Loucy (cell line): ENCODE results near the gene SAGE1.
"Not testable (repeated sequence)": the region's sequence is repeated elsewhere in the genome, so short reads cannot be mapped to it uniquely, and the experiment has no call there.

Experiments used
- H2AFZ ChIP-seq: fragments of 200-600 bp; sonication (generic); 2 replicates; pipeline ENCODE4 v1.6.0; 2016; ENCODE audit warnings: antibody characterized with exemption, mild to moderate bottlenecking, low read length, moderate library complexity
- H3F3A ChIP-seq: fragments of 200-600 bp; 2 replicates; pipeline ENCODE4 v1.6.0; 2016; ENCODE audit warnings: antibody characterized with exemption, low read depth, mild to moderate bottlenecking
- H3K27me3 ChIP-seq: fragments of 200-600 bp; sonication (generic); 2 replicates; pipeline ENCODE4 v1.6.1; 2014; ENCODE audit warnings: low read length, mild to moderate bottlenecking; ENCODE audit not compliant: insufficient read depth, poor library complexity, severe bottlenecking
- H3K36me3 ChIP-seq: fragments of 200-600 bp; sonication (generic); 2 replicates; pipeline ENCODE4 v1.6.1; 2016; ENCODE audit warnings: low read length; ENCODE audit not compliant: insufficient read depth
- H3K4me1 ChIP-seq: fragments of 200-600 bp; sonication (generic); 2 replicates; pipeline ENCODE4 v1.5.1; 2014; ENCODE audit warnings: low read length, mild to moderate bottlenecking; ENCODE audit not compliant: insufficient read depth, poor library complexity, severe bottlenecking
- H3K4me2 ChIP-seq: fragments of 200-600 bp; sonication (generic); 2 replicates; pipeline ENCODE4 v1.6.0; 2014; ENCODE audit warnings: antibody characterized with exemption, low read length, low read depth, mild to moderate bottlenecking; ENCODE audit not compliant: poor library complexity, severe bottlenecking
- H3K4me3 ChIP-seq: fragments of 200-600 bp; sonication (generic); 2 replicates; pipeline ENCODE4 v1.5.1; 2014; ENCODE audit warnings: low read length, mild to moderate bottlenecking, mixed read lengths; ENCODE audit not compliant: poor library complexity, severe bottlenecking
- H3K79me2 ChIP-seq: fragments of 200-600 bp; sonication (generic); 2 replicates; pipeline ENCODE4 v1.6.1; 2014; ENCODE audit warnings: low read length; ENCODE audit not compliant: insufficient read depth
- H3K9ac ChIP-seq: fragments of 200-600 bp; sonication (generic); 2 replicates; pipeline ENCODE4 v1.6.0; 2014; ENCODE audit warnings: mild to moderate bottlenecking, low read depth, low read length, moderate library complexity; ENCODE audit not compliant: poor library complexity, severe bottlenecking
- H3K9me2 ChIP-seq: fragments of 200-600 bp; sonication (generic); replicated peaks from 2 replicates; pipeline ENCODE4 v1.6.1; 2016; ENCODE audit warnings: low read depth, low read length, mixed read lengths
- H3K9me3 ChIP-seq: fragments of 200-600 bp; sonication (generic); 2 replicates; pipeline ENCODE4 v1.6.1; 2014; ENCODE audit warnings: mild to moderate bottlenecking, antibody characterized with exemption, low read length, low read depth; ENCODE audit not compliant: insufficient read depth
- H4K20me1 ChIP-seq: fragments of 200-600 bp; sonication (generic); 2 replicates; pipeline ENCODE4 v1.6.0; 2014; ENCODE audit warnings: antibody characterized with exemption, low read length, mild to moderate bottlenecking; ENCODE audit not compliant: insufficient read depth, poor library complexity, severe bottlenecking
- CTCF ChIP-seq: fragments of 200-600 bp; sonication (generic); conservative IDR thresholded peaks from 2 replicates; pipeline ENCODE4 v1.5.1; 2014; ENCODE audit warnings: mild to moderate bottlenecking, antibody characterized with exemption, low read length
- EZH2phosphoT487 ChIP-seq: fragments of 200-600 bp; IDR thresholded peaks from 2 replicates; pipeline ENCODE4 v1.6.1; 2018; ENCODE audit warnings: antibody characterized with exemption, mild to moderate bottlenecking, moderate library complexity, borderline replicate concordance

Gene SAGE1, protein sequence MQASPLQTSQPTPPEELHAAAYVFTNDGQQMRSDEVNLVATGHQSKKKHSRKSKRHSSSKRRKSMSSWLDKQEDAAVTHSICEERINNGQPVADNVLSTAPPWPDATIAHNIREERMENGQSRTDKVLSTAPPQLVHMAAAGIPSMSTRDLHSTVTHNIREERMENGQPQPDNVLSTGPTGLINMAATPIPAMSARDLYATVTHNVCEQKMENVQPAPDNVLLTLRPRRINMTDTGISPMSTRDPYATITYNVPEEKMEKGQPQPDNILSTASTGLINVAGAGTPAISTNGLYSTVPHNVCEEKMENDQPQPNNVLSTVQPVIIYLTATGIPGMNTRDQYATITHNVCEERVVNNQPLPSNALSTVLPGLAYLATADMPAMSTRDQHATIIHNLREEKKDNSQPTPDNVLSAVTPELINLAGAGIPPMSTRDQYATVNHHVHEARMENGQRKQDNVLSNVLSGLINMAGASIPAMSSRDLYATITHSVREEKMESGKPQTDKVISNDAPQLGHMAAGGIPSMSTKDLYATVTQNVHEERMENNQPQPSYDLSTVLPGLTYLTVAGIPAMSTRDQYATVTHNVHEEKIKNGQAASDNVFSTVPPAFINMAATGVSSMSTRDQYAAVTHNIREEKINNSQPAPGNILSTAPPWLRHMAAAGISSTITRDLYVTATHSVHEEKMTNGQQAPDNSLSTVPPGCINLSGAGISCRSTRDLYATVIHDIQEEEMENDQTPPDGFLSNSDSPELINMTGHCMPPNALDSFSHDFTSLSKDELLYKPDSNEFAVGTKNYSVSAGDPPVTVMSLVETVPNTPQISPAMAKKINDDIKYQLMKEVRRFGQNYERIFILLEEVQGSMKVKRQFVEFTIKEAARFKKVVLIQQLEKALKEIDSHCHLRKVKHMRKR

GRCh38 chrX:135893294-135893817 is at the start of gene SAGE1, which contains the start of gene CT45A10:
SAGE1 (plus strand) TSS chrX:135893716; CDS start chrX:135896243, 2,527 bp downstream.
CT45A10 (minus strand) TSS chrX:135893444; CDS start chrX:135885344, 8,100 bp downstream.
- Histone ChIP-seq H3K9me2 (no peaks in the 10 kb centered on the region), H3K4me3 (no peak within 1 kb of the TSS), H3K4me1 (no peaks in the 10 kb centered on the region), H3K79me2 (no peaks in the 10 kb centered on the region), H3F3A (no peaks in the 10 kb centered on the region), H4K20me1 (no peaks in the 10 kb centered on the region), H3K36me3 (no peaks in the 10 kb centered on the region), H3K9me3 (no peaks in the 10 kb centered on the region), H2AFZ (no peak within 1 kb of the TSS), H3K27me3 (no peaks in the 10 kb centered on the region), H3K4me2 (no peak within 1 kb of the TSS), H3K9ac (no peak within 1 kb of the TSS)
- TF ChIP-seq EZH2phosphoT487 (no peak), CTCF (no peak)

GRCh38 chrX:135854438-135854837 is 39.1 kb upstream of the SAGE1 start, which contains the start of gene CT45A8:
CT45A8 (minus strand) TSS chrX:135854538; CDS start chrX:135850783, 3,755 bp downstream.
- not testable (repeated sequence) for H3K4me3 ChIP-seq, H3F3A ChIP-seq, H2AFZ ChIP-seq, H3K79me2 ChIP-seq, H3K9me2 ChIP-seq, H3K9me3 ChIP-seq, H3K4me2 ChIP-seq, H4K20me1 ChIP-seq, H3K27me3 ChIP-seq, H3K9ac ChIP-seq, H3K4me1 ChIP-seq, H3K36me3 ChIP-seq

GRCh38 chrX:135871712-135872111 is 21.8 kb upstream of the SAGE1 start, which contains the start of gene CT45A9:
CT45A9 (minus strand) TSS chrX:135871812; CDS start chrX:135868061, 3,751 bp downstream.
- H3K4me2 ChIP-seq, H2AFZ ChIP-seq, H3K36me3 ChIP-seq, H4K20me1 ChIP-seq, H3K79me2 ChIP-seq, H3F3A ChIP-seq, H3K4me3 ChIP-seq, H3K9me3 ChIP-seq, H3K27me3 ChIP-seq, H3K4me1 ChIP-seq, H3K9ac ChIP-seq, H3K9me2 ChIP-seq: not testable (repeated sequence)

DNA sequence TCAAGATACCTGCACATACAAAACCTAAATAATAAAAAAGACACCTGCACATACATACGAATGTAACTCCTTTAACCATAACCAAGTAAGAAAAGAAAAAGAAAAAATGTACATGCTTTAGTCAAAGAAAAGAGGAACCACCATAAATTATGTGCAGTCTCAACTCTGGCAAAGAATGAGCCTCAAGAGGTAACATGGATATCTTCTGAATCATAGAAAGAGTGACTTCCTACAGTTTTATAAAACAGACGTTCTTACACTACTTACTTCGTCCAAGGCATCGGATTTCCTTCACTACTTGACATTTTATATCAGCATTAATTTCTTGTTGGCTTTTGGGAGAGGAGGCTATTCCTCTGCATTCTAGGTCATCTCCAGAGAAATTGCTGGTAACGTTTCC is 10.8 kb upstream of the SAGE1 start:
- not testable (repeated sequence) for H3K4me2 ChIP-seq, H3K79me2 ChIP-seq, H3K9me2 ChIP-seq, H3K4me1 ChIP-seq, H4K20me1 ChIP-seq, H3K27me3 ChIP-seq, H2AFZ ChIP-seq, H3K9me3 ChIP-seq, H3F3A ChIP-seq, H3K4me3 ChIP-seq, H3K9ac ChIP-seq, H3K36me3 ChIP-seq

GRCh38 chrX:135888230-135888629 is 5.3 kb upstream of the SAGE1 start:
- not testable (repeated sequence) for H3K36me3 ChIP-seq, H2AFZ ChIP-seq, H3K4me3 ChIP-seq, H3K9me2 ChIP-seq, H4K20me1 ChIP-seq, H3K9ac ChIP-seq, H3K4me2 ChIP-seq, H3K9me3 ChIP-seq, H3K27me3 ChIP-seq, H3K79me2 ChIP-seq, H3K4me1 ChIP-seq, H3F3A ChIP-seq
